GM18505 (cell line): Measurements from ENCODE around the gene NBEA.

Experiments used
- ATAC-seq: cut with Tn5 transposase; IDR thresholded peaks from one replicate; pipeline ENCODE4 v1.9.1; 2021; ENCODE audit not compliant: unreplicated experiment
- POLR2A ChIP-seq: IDR thresholded peaks from 4 replicates; pipeline ENCODE4 v1.6.1; 2011; ENCODE audit warnings: borderline replicate concordance; ENCODE audit not compliant: insufficient read depth, insufficient read length; ENCODE audit errors: extremely low read depth

Gene NBEA

DNA sequence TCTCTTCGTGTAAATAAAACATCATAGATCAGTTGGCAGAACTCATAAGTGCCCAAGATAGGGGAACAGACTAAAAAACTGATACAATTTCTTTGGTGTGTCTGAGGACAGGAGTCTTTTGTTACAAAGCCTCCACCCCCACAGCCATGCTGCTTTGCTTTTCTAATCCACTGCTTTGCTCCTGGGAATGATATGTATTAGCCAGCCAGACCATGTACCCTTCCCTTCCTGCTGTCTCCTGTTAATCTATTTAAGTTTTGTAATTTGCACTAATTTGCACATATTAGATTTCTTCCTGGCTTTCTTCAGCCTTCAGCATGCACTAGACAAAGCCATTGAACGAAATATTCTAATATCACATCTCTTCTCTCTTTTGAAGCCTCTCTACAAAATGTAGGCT lies 403.9 kb downstream of the NBEA start:
- ATAC-seq = no peak
- TF ChIP-seq POLR2A = no peak

DNA sequence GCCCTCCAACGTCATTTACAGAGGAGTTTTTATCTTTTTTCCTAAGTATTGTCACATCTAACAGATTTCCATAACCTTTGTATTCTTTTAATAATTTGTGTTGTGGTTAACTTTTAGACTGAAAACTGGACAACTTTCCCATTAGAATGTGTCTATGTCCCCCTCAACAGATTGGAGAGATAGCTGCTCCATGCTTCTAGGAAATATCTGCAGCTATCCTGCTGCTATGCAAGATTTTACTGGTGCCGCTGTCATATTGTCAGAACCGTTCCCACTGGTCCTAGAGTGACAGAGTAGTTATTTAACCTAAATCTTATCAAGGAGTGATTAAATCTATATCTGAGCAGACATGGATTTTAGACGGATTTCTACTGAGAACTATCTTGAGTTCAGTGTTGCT lies 404.4 kb downstream of the NBEA start:
- ATAC-seq = no peak
- no peak for TF ChIP-seq POLR2A

DNA sequence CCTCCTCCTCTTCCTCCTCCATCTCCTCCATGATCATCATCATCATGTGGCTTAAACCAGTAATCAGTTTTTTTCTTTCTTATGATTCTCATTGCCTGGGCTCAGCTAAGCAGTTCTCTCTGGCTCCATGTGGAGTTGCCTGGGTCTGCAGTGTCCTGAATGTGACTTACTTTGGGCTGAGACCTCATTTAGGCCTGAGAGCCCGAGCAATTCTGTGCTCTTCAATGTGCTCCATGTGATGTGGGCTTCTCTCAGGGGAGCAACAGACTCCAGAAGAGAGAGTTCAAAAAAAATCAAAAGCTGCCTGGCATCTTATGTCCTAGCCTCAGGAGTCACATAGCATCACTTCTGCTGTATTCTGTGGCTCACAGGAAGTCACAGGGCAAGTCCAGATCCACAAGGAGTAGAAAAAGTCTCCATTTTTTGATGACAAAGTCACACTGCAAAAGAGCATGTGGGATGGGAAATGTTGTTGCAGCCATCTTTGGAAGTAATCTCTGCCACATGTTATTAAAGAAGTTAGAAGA lies 405.7 kb downstream of the NBEA start:
- TF ChIP-seq POLR2A = no peak

DNA sequence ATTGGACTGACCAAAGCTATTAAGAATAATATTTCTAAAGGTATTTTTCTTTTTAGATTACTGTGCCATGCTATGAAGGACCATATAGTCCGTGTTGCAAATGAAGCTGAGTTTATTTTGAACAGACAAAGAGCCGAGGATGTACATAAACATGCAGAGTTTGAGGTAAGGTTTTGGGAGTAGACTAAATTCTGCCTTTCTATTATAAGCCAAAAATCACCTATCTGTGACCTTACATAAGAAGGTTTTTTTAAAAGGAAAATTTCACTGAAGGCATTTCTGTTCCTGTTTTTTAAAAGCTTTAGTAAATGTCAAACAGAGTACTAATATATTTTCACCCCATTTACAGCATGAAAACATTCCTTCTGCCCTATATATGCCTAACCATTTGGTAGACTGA lies 407.0 kb downstream of the NBEA start:
- ATAC-seq = no peak
- no peak for TF ChIP-seq POLR2A

More for the DNA sequence above, 405.7 kb downstream of the NBEA start:
- no peak for ATAC-seq

DNA sequence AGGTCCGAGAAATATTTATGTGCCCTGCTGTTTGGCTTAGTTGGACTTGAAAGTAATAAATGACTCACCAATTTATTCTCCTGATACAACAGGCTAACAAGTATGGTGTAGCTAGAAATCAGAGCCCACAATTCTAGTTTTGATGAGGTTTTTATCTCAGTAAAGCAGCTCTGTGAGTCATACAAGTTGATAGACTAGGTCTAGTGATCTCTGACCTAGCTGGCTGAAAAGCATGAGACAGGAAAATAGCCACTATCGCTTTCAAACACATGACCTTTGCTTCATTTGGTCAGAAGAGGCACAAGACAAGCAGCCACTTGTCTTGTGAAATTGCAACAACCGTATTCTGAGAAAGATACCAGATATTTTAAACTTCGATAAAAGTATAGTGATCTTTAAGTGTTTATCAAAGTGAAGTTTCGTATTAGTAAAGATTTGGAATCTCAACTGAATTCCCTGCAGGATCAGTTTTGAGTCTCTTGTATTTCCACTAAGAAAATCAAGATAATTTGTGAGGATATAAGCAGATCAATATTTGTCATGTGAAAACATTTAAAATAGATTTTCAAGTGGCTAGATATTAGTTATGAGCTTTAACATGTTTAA lies 407.7 kb downstream of the NBEA start:
- ATAC-seq = no peak
- no peak for TF ChIP-seq POLR2A

DNA sequence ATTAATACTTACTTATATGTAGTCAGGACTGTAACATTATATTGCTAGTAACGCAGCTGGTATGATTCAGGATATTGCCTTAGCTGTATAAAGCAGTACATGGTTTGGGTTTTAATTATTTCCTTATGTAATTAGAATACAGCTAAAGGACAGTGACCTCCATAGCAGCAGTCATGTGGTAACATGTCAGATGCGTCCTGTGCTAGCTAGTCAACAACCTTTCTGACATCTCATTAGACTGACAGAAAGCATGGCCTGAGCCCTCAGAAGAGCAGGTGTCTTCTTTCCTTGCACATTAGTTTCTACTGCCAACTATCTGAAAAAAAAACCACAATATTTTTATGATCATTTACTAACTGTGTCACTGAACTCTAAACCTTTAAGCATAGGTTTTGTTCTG lies 412.2 kb downstream of the NBEA start:
- ATAC-seq = no peak
- TF ChIP-seq POLR2A = no peak

DNA sequence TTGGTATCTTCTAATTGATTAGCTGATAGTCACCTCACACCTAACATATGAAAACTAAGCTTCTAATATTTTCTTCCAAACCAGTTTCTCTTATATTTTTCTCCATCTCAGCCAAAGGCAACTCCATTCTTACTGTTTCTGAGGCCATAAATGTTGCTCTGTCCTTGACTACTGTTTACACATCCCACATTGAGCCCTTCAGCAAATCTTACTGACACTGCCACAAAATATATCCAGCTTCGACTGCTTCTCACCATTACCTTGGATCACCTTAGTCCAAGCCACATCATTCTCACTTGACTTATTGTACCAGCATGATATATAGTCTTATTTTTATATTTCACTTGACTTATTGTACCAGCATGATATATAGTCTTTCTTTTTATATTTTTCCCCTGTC lies 412.8 kb downstream of the NBEA start:
- ATAC-seq = no peak
- TF ChIP-seq POLR2A = no peak

DNA sequence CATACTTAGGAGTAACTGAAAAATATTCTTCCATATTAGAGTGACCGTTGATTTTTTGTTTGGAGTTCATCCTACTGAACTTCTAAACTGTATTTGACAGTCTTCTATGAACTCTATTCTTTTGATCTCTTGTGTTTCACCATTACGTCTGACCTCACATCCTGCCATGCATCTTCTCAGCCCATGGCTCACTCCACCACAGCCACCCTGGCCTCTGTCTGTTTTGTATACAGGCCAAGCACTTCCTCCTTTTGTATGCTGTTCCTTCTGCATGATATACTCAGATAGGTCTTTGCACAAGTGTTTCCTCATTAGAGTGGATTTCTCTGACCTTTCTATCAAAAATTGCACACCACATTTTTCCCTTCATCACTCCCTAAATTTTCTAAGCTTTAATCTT lies 414.5 kb downstream of the NBEA start:
- TF ChIP-seq POLR2A = no peak

DNA sequence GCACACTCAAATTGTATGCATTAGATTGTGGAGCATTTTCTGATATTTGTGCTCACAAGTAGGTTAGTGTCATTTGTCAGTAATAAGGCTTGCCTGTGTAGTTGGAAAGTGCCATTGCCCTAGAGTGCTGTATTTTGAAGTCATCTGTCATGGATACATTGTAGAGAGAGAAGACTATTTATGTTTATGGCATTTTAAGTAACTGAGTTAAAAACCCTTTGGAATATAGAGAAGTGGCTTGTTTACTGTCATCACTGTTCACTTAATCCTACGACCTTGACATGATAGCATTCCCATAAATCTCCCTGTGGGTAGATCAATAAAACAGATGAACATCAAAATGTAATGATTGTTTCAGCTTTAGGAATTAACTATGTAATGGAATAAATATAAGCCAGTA lies 423.8 kb downstream of the NBEA start:
- TF ChIP-seq POLR2A = no peak

More for the DNA sequence above, 414.5 kb downstream of the NBEA start:
- ATAC-seq = no peak

DNA sequence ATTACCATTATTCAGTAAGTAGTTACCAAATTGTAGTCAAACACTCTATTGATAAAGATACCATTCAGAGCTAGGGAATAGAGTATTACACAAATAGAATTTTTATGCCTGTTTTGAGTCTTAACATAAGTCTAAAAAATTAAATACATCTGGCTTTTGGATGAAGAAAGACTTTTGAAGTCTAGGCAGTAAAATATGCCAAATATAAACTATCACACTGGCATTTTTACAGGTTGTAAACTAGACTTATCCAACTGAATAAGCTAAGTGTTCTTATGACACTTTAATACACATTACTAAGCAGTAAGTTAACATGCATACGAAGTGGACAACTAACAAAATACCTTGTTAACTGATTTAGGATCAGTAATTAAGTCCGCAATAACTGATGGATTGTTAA lies 425.5 kb downstream of the NBEA start:
- no peak for ATAC-seq
- no peak for TF ChIP-seq POLR2A

More for the DNA sequence above, 423.8 kb downstream of the NBEA start:
- no peak for ATAC-seq

DNA sequence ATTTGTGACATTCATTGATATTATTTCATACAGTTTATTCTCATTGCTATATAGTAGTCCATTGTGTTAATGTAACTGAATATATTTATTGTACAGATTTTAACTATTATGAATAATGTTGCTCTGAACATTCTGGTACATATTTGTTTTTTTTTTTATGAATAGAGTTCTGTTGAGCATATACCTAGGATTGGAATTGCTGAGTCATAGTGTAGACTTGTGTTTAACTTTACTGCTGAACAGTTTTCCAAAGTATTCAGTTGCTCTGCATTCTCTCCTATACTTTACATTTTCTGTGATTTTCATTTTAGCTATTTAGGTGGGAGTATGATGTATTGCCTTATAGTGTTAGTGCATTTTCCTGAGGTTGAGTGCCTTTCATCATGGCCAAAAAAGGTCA lies 436.9 kb downstream of the NBEA start:
- ATAC-seq = no peak
- TF ChIP-seq POLR2A = no peak

DNA sequence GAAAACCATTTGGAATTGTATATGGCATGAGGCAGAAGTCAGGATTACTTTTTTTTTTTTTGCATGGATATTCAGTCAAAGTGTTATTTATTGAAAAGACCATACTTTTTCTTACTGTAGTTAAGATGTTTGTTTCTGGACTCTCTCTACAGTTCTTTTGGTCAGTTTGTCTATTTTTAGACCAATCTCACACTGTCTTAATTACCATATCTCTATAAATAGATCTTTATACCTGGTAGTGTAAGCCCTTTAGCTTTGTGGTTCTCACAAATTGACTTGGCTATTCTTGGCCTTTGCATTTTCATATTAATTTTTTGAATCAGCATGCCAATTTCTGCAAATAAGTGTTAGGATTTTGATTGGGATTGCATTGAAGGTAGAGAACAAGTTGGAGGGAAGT lies 437.6 kb downstream of the NBEA start:
- no peak for TF ChIP-seq POLR2A
- ATAC-seq = no peak

DNA sequence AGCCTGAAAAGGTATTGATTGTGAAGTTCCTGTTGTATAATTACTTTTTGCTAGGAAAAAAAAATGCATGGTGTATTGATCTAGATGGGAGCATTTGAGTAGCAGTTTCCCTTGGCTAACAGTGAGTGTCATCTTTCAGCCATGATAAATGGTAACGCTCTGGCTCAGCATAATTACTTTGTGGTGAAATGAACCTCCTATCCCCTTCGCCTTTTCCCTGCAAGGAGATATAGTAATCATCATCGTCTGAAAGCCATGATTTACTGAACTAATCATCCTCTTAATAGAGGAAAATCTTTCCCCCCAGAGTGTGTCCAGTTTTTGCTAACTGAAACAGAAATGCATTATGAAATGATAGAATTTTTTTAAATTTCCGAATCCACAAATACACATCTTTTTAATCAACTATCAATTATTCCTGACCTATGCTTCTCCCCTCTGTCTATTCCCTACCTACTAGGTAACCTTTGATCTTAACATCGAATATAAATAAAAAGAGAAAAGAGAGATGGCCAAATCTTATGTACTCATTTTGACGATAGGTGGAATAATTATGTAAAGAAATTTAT lies 445.7 kb downstream of the NBEA start:
- TF ChIP-seq POLR2A = no peak
- ATAC-seq = no peak
